ENCODE measurements around the gene SLC8A3. TPM values are rescaled to one million over a fixed set of nuclear protein-coding genes. Genes with fewer than 3 reads are reported as not detected.

Gene SLC8A3
- total RNA-seq, 1 experiment from 2014 or later = not detected

DNA sequence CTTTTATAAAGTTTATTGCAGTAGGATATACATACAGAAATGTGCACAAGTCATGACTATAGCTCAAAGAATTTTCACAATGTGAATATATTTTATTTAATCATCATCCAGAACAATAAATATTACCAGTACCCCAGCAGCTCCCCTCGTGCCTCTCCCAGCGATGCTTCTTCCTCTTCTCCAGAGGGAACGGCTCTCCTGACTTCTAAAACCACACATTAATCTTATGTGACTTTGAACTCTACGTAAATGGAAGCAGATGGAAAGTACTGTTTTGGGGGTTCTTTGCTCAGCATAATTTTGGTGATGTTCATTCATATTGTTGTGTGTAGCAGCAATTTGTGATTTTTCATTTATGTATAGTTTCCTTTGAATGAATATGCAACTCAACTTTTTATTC is 4.6 kb upstream of the SLC8A3 start:
- intact Hi-C loops (cut with micrococcal nuclease; ENCODE audit: unreplicated experiment) = no loop called here
- no peaks in the 10 kb centered on the region for H3K36me3 ChIP-seq (ENCODE audit: control insufficient read depth, insufficient read depth, low read length)
- peaks cover 29% of the 10 kb centered on the region for H3K27me3 Mint-ChIP-seq (ENCODE audit: insufficient read depth, unreplicated experiment)
- TF ChIP-seq, protein P1, sequence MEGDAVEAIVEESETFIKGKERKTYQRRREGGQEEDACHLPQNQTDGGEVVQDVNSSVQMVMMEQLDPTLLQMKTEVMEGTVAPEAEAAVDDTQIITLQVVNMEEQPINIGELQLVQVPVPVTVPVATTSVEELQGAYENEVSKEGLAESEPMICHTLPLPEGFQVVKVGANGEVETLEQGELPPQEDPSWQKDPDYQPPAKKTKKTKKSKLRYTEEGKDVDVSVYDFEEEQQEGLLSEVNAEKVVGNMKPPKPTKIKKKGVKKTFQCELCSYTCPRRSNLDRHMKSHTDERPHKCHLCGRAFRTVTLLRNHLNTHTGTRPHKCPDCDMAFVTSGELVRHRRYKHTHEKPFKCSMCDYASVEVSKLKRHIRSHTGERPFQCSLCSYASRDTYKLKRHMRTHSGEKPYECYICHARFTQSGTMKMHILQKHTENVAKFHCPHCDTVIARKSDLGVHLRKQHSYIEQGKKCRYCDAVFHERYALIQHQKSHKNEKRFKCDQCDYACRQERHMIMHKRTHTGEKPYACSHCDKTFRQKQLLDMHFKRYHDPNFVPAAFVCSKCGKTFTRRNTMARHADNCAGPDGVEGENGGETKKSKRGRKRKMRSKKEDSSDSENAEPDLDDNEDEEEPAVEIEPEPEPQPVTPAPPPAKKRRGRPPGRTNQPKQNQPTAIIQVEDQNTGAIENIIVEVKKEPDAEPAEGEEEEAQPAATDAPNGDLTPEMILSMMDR (IDR thresholded peaks at IDR 0.05; ENCODE audit: insufficient read depth in 1 of 2, low read depth in 1 of 2, low read length in 1 of 2, severe bottlenecking in 1 of 2, unreplicated experiment in 1 of 2) = no peak
- CTCF ChIA-PET = no interaction called here
- no peaks in the 10 kb centered on the region for H3K9me3 ChIP-seq
- POLR2A ChIA-PET = no interaction called here
- H3K36me3 Mint-ChIP-seq (ENCODE audit: insufficient read depth, unreplicated experiment) = no peaks in the 10 kb centered on the region
- no peaks in the 10 kb centered on the region for H3K9me3 Mint-ChIP-seq (ENCODE audit: unreplicated experiment)
- no TSS peak for BruUV-seq (replicated peaks)
- no peak overlapping the region for H3K4me3 Mint-ChIP-seq (ENCODE audit: unreplicated experiment)
- H3K4me3 ChIP-seq (ENCODE audit: low read depth, low read length) = no peak overlapping the region
- H3K27me3 ChIP-seq (replicated peaks; ENCODE audit: control insufficient read depth, insufficient read depth, low read length) = no peaks in the 10 kb centered on the region; the same call in 1 of the 2 replicates
- no peaks in the 10 kb centered on the region for H3K4me1 Mint-ChIP-seq (ENCODE audit: low read depth, unreplicated experiment)
- H3K27ac Mint-ChIP-seq (ENCODE audit: unreplicated experiment) = no peak overlapping the region
- peaks cover 5% of the 10 kb centered on the region; the same call in 1 of the 2 replicates for H3K4me1 ChIP-seq
- no peak for DNase-seq

DNA sequence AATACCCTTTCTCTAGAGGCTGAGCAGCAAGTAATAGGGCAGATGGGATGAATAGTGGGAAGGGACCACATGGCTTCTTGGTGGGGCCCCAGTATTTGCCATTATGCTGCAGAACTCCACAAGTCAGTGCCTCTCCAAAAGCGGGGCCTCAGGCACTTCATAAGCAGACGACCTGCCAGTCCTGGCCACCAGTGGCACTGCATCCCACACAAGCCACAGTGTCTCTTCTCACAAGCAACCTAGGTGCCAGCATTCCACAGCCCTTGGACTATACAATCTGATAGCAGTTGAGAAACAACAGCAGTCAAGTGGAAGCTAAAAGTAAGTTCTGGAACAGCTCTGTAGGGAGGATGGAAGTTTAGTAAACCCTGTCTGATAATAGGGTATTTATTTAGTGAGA is 4.2 kb upstream of the SLC8A3 start:
- Mint-ChIP-seq H3K27ac (ENCODE audit: unreplicated experiment) (no peak overlapping the region), H3K9me3 (ENCODE audit: unreplicated experiment) (no peaks in the 10 kb centered on the region), H3K4me1 (ENCODE audit: low read depth, unreplicated experiment) (no peaks in the 10 kb centered on the region), H3K36me3 (ENCODE audit: insufficient read depth, unreplicated experiment) (no peaks in the 10 kb centered on the region), H3K27me3 (ENCODE audit: insufficient read depth, unreplicated experiment) (peaks cover 32% of the 10 kb centered on the region), H3K4me3 (ENCODE audit: unreplicated experiment) (no peak overlapping the region)
- ChIA-PET POLR2A (no interaction called here), CTCF (no interaction called here)
- peak in 1 of 2 experiments; percentile 8 for DNase-seq
- H3K36me3 ChIP-seq (ENCODE audit: control insufficient read depth, insufficient read depth, low read length) = no peaks in the 10 kb centered on the region
- H3K4me3 ChIP-seq (ENCODE audit: low read depth, low read length) = no peak overlapping the region
- intact Hi-C loops (cut with micrococcal nuclease; ENCODE audit: unreplicated experiment) = no loop called here
- H3K9me3 ChIP-seq = no peaks in the 10 kb centered on the region
- TF ChIP-seq, protein P1 (IDR thresholded peaks at IDR 0.05; ENCODE audit: insufficient read depth in 1 of 2, low read depth in 1 of 2, low read length in 1 of 2, severe bottlenecking in 1 of 2, unreplicated experiment in 1 of 2) = peak in 1 of 2 experiments; percentile 7
- peaks cover under 1% of the 10 kb centered on the region; the same call in 1 of the 2 replicates for H3K27me3 ChIP-seq (replicated peaks; ENCODE audit: control insufficient read depth, insufficient read depth, low read length)
- BruUV-seq (replicated peaks) = no TSS peak
- H3K4me1 ChIP-seq = peaks cover 5% of the 10 kb centered on the region; the same call in 1 of the 2 replicates

DNA sequence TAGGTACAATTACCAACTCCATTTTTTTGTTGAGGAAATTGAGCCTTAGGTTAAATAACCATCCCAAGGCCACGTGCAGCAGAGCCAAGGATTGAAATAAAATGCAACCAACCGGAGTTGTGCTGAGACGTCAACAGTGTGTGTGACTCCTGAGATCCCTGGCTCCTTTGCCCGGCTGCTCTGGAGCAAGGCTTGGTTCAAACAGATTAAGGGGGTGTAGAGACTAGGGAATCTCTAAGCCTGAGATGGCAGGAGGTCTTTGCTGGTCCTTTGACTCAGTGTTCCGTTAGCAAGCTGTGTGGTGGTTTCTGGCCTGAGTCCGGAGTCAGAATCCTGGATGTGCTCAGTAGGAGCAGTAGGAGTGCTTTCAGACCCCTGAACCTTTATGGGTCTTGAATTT is 1.4 kb upstream of the SLC8A3 start:
- BruUV-seq (replicated peaks) = no TSS peak
- CTCF ChIA-PET = no interaction called here
- intact Hi-C loops (cut with micrococcal nuclease; ENCODE audit: unreplicated experiment) = no loop called here
- H3K4me1 ChIP-seq = peaks cover 5% of the 10 kb centered on the region; the same call in 1 of the 2 replicates
- no peak overlapping the region for H3K4me3 ChIP-seq (ENCODE audit: low read depth, low read length)
- no peaks in the 10 kb centered on the region for H3K36me3 Mint-ChIP-seq (ENCODE audit: insufficient read depth, unreplicated experiment)
- DNase-seq = no peak
- H3K27me3 Mint-ChIP-seq (ENCODE audit: insufficient read depth, unreplicated experiment) = peaks cover 37% of the 10 kb centered on the region
- no peaks in the 10 kb centered on the region for H3K9me3 ChIP-seq
- POLR2A ChIA-PET = no interaction called here
- TF ChIP-seq, protein P1 (IDR thresholded peaks at IDR 0.05; ENCODE audit: insufficient read depth in 1 of 2, low read depth in 1 of 2, low read length in 1 of 2, severe bottlenecking in 1 of 2, unreplicated experiment in 1 of 2) = no peak
- H3K36me3 ChIP-seq (ENCODE audit: control insufficient read depth, insufficient read depth, low read length) = no peaks in the 10 kb centered on the region
- peaks cover 1% of the 10 kb centered on the region; the same call in 1 of the 2 replicates for H3K27me3 ChIP-seq (replicated peaks; ENCODE audit: control insufficient read depth, insufficient read depth, low read length)
- H3K9me3 Mint-ChIP-seq (ENCODE audit: unreplicated experiment) = no peaks in the 10 kb centered on the region
- H3K4me3 Mint-ChIP-seq (ENCODE audit: unreplicated experiment) = no peak overlapping the region
- no peaks in the 10 kb centered on the region for H3K4me1 Mint-ChIP-seq (ENCODE audit: low read depth, unreplicated experiment)
- no peak overlapping the region for H3K27ac Mint-ChIP-seq (ENCODE audit: unreplicated experiment)

All from Caco-2 (cell line).